Stimulated activated CD8-positive, alpha-beta memory T cell treated with anti-CD3 and anti-CD28 coated beads, Interleukin-7, amount 100 ng/mL, for 4 hours (primary cell): Measurements from ENCODE around the gene NRCAM.
"Not testable (repeated sequence)": the region's sequence is repeated elsewhere in the genome, so short reads cannot be mapped to it uniquely, and the experiment has no call there.

Experiments
- DNase-seq, 2 donors: peaks; one replicate each; pipeline ENCODE4 v3.0.0-alpha.2; 2020; ENCODE audit warnings: low read depth in 2 of 2

The NRCAM gene

DNA sequence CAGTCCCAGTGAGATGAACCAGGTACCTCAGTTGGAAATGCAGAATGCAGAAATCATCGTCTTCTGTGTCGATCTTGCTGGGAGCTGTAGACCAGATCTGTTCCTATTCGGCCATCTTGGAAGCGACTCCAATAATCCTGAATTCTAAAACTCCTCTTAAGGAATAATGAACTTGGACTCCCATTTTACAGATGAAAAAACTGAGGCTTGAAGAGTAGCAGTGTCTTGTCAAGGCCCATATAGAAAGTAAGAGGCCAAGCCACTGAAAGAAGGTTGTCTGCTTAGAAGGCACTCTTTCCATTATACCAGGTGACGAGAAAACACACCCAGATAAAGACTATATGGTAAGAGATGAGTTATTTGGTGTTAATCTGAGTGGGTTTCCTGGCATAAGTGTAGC, 177.5 kb downstream of the NRCAM start:
- no peak for DNase-seq

DNA sequence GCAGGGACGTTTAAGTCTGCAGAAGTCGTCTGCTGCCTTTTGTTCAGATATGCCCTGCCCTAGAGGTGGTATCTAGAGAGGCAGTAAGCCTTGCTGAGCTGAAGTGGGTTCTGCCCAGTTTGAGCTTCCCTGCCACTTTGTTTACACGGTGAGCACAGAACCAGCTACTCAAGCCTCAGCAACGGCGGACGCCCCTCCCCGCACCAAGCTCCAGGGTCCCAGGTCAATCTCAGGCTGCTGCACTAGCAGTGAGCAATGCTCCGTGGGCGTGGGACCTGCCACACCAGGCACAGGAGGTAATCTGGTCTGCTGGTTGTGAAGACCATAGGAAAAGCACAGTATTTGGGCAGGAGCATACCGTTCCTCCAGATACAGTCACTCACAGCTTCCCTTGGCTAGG, 178.0 kb downstream of the NRCAM start:
- DNase-seq = no peak

DNA sequence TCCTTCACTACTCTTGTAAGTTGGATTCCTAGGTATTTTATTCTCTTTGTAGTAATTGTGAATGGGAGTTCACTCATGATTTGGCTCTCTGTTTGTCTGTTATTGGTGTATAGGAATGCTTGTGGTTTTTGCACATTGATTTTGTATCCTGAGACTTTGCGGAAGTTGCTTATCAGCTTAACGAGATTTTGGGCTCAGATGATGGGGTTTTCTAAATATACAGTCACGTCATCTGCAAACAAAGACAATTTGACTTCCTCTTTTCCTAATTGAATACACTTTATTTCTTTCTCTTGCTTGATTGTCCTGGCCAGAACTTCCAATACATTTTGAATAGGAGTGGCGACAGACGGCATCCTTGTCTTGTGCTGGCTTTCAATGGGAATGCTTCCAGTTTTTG, 181.8 kb downstream of the NRCAM start:
- DNase-seq = not testable (repeated sequence)

DNA sequence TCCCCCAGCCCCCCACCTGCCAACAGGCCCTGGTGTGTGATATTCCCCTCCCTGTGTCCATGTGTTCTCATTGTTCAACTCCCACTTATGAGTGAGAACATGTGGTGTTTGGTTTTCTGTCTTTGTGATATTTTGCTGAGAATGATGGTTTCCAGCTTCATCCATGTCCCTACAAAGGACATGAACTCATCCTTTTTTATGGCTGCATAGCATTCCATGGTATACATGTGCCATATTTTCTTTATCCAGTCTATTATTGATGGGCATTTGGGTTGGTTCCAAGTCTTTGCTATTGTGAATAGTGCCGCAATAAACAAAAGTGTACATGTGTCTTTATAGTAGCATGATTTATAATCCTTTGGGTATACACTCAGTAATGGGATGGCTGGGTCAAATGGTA, 183.3 kb downstream of the NRCAM start:
- not testable (repeated sequence) for DNase-seq

- no peak for DNase-seq
These were observed 185.7 kb downstream of the NRCAM start for GRCh38 chr7:108270385-108271015.

- no peak for DNase-seq
These were observed 187.9 kb downstream of the NRCAM start for GRCh38 chr7:108268200-108268820.

GRCh38 chr7:108267615-108268014, 188.6 kb downstream of the NRCAM start:
- DNase-seq = no peak

- no peak for DNase-seq
These were observed 189.7 kb downstream of the NRCAM start for GRCh38 chr7:108266491-108266890.

- DNase-seq = no peak
These were observed 190.2 kb downstream of the NRCAM start for GRCh38 chr7:108266035-108266434.

DNA sequence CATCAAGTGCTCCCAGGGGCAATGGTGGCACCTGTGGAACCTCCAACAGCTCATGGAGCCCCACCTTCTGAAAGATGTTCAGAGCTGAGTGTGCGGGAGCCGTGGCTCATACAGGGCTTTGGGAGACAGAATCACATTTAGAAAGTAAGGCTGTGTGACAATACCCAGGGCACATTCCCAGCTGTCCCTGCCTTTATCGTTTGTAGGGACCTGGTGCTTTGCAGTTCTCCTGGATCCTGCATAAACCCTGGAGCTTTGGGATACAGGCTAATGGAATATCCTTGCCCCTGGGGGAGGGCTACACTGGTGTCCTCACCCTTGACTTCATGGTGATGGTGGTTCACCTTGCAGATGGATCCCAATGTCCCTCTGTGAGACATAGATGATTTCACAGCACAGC, 191.2 kb downstream of the NRCAM start:
- DNase-seq = no peak

- no peak for DNase-seq
These were observed 192.8 kb downstream of the NRCAM start for GRCh38 chr7:108263425-108263824.

GRCh38 chr7:108261560-108262255, 194.5 kb downstream of the NRCAM start:
- DNase-seq = no peak

DNA sequence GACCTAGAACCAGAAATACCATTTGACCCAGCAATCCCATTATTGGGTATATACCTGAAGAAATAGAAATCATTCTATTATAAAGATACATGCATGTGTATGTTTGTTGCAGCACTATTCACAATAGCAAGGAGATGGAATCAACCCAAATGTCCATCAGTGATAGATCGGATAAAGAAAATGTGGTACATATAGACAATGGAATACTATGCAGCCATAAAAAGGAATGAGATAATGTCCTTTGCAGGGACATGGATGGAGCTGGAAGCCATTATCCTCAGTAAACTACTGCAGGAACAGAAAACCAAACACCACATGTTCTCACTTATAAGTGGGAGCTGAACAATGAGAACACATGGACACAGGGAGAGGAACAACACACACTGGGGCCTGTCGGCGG, 196.8 kb downstream of the NRCAM start:
- DNase-seq = not testable (repeated sequence)

- DNase-seq = no peak
These were observed 198.3 kb downstream of the NRCAM start for GRCh38 chr7:108257954-108258353.

GRCh38 chr7:108254259-108254658, 202.0 kb downstream of the NRCAM start:
- DNase-seq = no peak

- no peak for DNase-seq
These were observed 202.8 kb downstream of the NRCAM start for GRCh38 chr7:108253275-108254044.

GRCh38 chr7:108252177-108252576, 204.1 kb downstream of the NRCAM start:
- no peak for DNase-seq

GRCh38 chr7:108251700-108252099, 204.5 kb downstream of the NRCAM start:
- no peak for DNase-seq

DNA sequence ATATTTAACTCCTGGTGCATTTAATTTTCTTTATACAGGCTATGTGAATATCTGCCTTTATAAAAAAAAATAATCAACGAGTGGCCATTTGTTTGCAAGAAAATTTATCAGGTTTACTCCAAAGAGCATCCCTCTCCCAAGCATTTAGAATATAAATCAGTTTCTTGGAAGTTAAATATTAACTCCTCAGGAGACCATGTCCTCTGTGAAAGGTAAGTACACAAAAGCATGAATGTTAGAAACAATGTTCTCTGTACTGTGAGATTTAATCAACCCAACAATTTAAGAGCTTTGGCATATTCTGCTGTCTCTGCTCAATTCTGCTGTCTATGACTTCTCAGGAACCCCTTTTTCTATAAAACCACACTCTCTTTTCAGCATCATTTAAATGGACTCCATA, 206.8 kb downstream of the NRCAM start:
- DNase-seq = no peak

GRCh38 chr7:108248821-108249220, 207.4 kb downstream of the NRCAM start:
- DNase-seq = no peak

DNA sequence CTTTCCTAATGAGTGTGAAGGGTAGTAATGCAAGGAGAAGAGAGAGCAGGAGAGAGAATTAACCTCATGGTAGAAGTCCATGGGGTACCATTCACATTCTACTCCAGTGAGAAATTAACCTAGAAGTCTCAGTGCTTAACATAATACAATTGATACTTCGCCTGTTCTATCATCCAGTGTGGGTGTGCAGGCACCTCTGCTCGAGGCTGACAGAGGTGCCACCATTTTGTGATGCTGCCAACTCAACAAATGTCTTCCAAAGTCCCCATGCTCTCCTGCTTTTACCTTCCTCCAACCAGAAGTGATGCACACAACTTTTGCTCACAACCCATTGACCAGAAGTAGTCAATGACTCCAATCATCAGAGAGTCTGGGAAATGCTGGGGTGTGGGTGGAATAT, 207.8 kb downstream of the NRCAM start:
- DNase-seq = no peak

DNA sequence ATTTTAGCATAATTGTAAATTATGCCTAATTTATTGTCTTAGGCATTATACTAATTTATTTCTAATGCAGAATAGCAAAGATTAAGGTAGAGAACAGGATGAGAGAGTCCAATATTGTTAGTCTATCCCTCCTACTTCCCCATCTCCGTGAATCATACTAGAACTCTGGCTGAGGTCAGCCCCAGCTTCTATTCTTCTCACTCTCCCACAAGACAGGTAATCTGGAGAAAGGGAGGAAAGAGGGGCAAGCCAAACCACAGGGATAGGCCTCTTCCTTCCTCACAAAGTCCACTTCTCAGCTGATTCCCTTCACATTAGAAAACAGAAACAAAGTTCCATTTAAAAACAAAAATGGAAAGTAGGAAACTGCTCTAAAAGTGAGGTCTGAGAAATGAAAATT, 208.6 kb downstream of the NRCAM start:
- DNase-seq = no peak
